ENCODE measurements around the gene POMP.

DNA sequence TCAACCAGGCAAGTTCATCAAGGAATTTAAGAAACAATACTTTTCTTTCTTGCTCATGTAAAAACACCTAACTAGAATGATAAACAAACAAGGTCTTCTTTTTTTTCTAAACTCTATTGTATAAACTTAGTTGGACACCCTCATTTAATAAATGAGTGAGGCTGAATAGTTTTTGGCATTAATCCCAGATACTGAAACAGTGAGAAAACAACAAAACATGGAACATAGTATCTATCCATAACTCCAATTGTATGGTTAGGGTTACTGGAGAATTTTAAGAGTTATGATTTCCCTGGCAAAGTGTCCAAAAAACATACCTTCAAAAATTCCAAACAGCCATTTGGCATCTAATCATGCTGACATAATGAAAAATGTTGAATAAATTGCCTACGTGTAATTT is 5.8 kb upstream of the POMP start:
- TF ChIP-seq, protein P1, sequence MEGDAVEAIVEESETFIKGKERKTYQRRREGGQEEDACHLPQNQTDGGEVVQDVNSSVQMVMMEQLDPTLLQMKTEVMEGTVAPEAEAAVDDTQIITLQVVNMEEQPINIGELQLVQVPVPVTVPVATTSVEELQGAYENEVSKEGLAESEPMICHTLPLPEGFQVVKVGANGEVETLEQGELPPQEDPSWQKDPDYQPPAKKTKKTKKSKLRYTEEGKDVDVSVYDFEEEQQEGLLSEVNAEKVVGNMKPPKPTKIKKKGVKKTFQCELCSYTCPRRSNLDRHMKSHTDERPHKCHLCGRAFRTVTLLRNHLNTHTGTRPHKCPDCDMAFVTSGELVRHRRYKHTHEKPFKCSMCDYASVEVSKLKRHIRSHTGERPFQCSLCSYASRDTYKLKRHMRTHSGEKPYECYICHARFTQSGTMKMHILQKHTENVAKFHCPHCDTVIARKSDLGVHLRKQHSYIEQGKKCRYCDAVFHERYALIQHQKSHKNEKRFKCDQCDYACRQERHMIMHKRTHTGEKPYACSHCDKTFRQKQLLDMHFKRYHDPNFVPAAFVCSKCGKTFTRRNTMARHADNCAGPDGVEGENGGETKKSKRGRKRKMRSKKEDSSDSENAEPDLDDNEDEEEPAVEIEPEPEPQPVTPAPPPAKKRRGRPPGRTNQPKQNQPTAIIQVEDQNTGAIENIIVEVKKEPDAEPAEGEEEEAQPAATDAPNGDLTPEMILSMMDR (IDR thresholded peaks at IDR 0.05), result no peak
- TF ChIP-seq POLR2A (IDR thresholded peaks at IDR 0.05), result no peak

Data from uterus (tissue), 2 donors.